NB4 (cell line): ENCODE results near the gene FBF1.

Experiments used
- MYC ChIP-seq: IDR thresholded peaks from 2 replicates; pipeline ENCODE4 v1.6.1; 2011; ENCODE audit warnings: low read depth, low read length
- POLR2A ChIP-seq: IDR thresholded peaks from 2 replicates; pipeline ENCODE4 v1.6.1; 2011; ENCODE audit warnings: mild to moderate bottlenecking; ENCODE audit not compliant: insufficient read length; ENCODE audit errors: extremely low read depth
- TF ChIP-seq, protein P1 (sequence below): IDR thresholded peaks from one replicate; pipeline ENCODE4 v1.5.1; 2012; ENCODE audit warnings: low read depth, low read length
- TF ChIP-seq, protein P2 (sequence below): IDR thresholded peaks from 2 replicates; pipeline ENCODE4 v1.6.1; 2011; ENCODE audit warnings: low read depth, low read length

DNA sequence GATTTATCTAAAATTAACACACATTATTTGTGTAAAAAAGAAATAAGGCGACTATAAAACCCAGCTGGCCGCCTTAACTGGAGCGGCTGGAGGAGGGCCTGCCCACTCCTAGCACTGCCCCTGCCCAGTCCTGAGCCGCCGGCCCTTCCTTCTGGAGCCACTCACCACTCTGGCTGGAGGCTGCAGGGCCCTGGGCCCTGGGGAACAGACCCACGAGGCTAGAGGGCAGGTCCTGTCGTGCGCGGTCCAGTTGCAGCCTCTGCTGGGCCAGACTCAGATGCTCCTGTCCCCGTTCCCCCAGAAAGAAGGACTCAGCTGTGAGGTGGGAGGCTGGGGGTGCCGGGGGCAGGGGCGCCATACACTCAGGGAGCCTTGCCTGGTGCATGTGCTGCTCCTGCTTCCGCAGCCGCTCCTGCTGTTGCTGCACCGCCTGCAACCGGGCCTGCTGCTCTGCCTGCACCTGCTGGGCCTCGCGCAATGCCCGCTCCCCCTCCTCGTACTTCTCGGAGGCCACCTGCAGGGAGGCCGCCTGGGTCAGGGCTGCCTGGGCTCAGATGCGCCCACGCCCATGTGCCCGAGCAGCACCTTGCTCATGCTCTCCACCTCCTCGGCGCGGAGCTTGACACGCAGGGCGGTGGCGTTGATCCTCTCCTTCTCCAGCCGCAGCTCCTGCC lies 27.2 kb downstream of the FBF1 start:
- TF ChIP-seq POLR2A (no peak), MYC (no peak)
- TF ChIP-seq, protein P1, sequence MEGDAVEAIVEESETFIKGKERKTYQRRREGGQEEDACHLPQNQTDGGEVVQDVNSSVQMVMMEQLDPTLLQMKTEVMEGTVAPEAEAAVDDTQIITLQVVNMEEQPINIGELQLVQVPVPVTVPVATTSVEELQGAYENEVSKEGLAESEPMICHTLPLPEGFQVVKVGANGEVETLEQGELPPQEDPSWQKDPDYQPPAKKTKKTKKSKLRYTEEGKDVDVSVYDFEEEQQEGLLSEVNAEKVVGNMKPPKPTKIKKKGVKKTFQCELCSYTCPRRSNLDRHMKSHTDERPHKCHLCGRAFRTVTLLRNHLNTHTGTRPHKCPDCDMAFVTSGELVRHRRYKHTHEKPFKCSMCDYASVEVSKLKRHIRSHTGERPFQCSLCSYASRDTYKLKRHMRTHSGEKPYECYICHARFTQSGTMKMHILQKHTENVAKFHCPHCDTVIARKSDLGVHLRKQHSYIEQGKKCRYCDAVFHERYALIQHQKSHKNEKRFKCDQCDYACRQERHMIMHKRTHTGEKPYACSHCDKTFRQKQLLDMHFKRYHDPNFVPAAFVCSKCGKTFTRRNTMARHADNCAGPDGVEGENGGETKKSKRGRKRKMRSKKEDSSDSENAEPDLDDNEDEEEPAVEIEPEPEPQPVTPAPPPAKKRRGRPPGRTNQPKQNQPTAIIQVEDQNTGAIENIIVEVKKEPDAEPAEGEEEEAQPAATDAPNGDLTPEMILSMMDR = no peak
- TF ChIP-seq, protein P2, sequence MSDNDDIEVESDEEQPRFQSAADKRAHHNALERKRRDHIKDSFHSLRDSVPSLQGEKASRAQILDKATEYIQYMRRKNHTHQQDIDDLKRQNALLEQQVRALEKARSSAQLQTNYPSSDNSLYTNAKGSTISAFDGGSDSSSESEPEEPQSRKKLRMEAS = no peak
